RWPE1 (cell line): ENCODE measurements around the gene STEAP1B.

Source experiments
- CTCF ChIA-PET: fragments of 350-600 bp; sonication (Branson Sonifier 250); formaldehyde crosslinking; extraction: SDS; loops from one replicate; lab custom pipeline; 2021; lab: Yijun Ruan, JAX
- POLR2A ChIA-PET: fragments of 400-600 bp; formaldehyde crosslinking; extraction: SDS; loops from one replicate; lab custom pipeline; 2020; ENCODE audit warnings: antibody characterized with exemption; ENCODE audit not compliant: low non-redundant PET; lab: Yijun Ruan, JAX
- DNase-seq: peaks from one replicate; pipeline ENCODE4 v3.0.0; 2012; ENCODE audit warnings: low spot score
- H3K27ac ChIP-seq: fragments of 450-650 bp; 2 replicates; pipeline ENCODE4 v1.5.1; 2017
- CTCF ChIP-seq: fragments of 450-650 bp; conservative IDR thresholded peaks from 2 replicates; pipeline ENCODE4 v1.5.1; 2017; ENCODE audit warnings: low read depth, mild to moderate bottlenecking

The STEAP1B gene

GRCh38 chr7:22420973-22421635 lies 78.9 kb downstream of the STEAP1B start:
- POLR2A ChIA-PET: no interaction called here
- CTCF ChIA-PET: interaction anchor here (0.5 kb wide), 1 partner anchor 126 kb away, joined by 3 read pairs; no protein-coding TSS in a partner anchor
- DNase-seq: no peak
- no peak overlapping the region for H3K27ac ChIP-seq
- no peak for TF ChIP-seq CTCF

GRCh38 chr7:22420008-22420407 lies 80.0 kb downstream of the STEAP1B start:
- no peak overlapping the region for H3K27ac ChIP-seq
- DNase-seq: no peak
- TF ChIP-seq CTCF: no peak
- ChIA-PET CTCF (interaction anchor here (0.6 kb wide), 1 partner anchor 66 kb away, joined by 3 read pairs; no protein-coding TSS in a partner anchor), POLR2A (no interaction called here)

- no peak for DNase-seq
- CTCF ChIA-PET: no interaction called here
- no peak for TF ChIP-seq CTCF
- H3K27ac ChIP-seq: no peak overlapping the region
- POLR2A ChIA-PET: no interaction called here
Observed at GRCh38 chr7:22419488-22419887, 80.5 kb downstream of the STEAP1B start.

- ChIA-PET POLR2A (no interaction called here), CTCF (no interaction called here)
- no peak for DNase-seq
Observed at GRCh38 chr7:22418251-22419046, 81.5 kb downstream of the STEAP1B start.

GRCh38 chr7:22417841-22418240 lies 82.1 kb downstream of the STEAP1B start:
- H3K27ac ChIP-seq: no peak overlapping the region
- TF ChIP-seq CTCF: no peak
- no peak for DNase-seq
- ChIA-PET CTCF (no interaction called here), POLR2A (no interaction called here)

More at GRCh38 chr7:22418251-22419046, 81.5 kb downstream of the STEAP1B start:
- no peak overlapping the region for H3K27ac ChIP-seq
- TF ChIP-seq CTCF: no peak

GRCh38 chr7:22417349-22417748 lies 82.6 kb downstream of the STEAP1B start:
- POLR2A ChIA-PET: no interaction called here
- no peak for DNase-seq
- TF ChIP-seq CTCF: no peak
- H3K27ac ChIP-seq: no peak overlapping the region
- CTCF ChIA-PET: interaction anchor here (0.6 to 1.0 kb wide), 2 partner anchors 20 to 107 kb away, joined by 3 to 5 read pairs; no protein-coding TSS in a partner anchor
